A549 (cell line): ENCODE measurements around the gene EML4.

Experiments used
- BHLHE40 ChIP-seq: IDR thresholded peaks from 2 replicates; pipeline ENCODE4 v1.6.1; 2012; ENCODE audit warnings: low read depth, low read length, inconsistent platforms
- CEBPB ChIP-seq, 2 experiments: fragments of >200 bp in 1 of 2; sonication (Bioruptor Twin) in 1 of 2; formaldehyde crosslinking in 1 of 2; IDR thresholded peaks; 2 replicates each; pipeline ENCODE4 v1.6.1; 2012 to 2016
- CTCF ChIP-seq: fragments of >200 bp; sonication (Bioruptor Twin); formaldehyde crosslinking; IDR thresholded peaks from 3 replicates; pipeline ENCODE4 v1.5.1; 2016
- EP300 ChIP-seq, 2 experiments: fragments of >200 bp; sonication (Bioruptor Twin); formaldehyde crosslinking; IDR thresholded peaks; 2 replicates in 1 of 2; 3 replicates in 1 of 2; pipeline ENCODE4 v1.6.1; 2016 to 2017
- ESRRA ChIP-seq: fragments of 150-350 bp; IDR thresholded peaks from 2 replicates; pipeline ENCODE4 v1.6.1; 2014; ENCODE audit warnings: mild to moderate bottlenecking, low read length, borderline replicate concordance
- JUNB ChIP-seq: fragments of >200 bp; sonication (Bioruptor Twin); formaldehyde crosslinking; IDR thresholded peaks from 2 replicates; pipeline ENCODE4 v1.6.1; 2016
- NFE2L2 ChIP-seq: fragments of 150-350 bp; conservative IDR thresholded peaks from 2 replicates; pipeline ENCODE4 v1.6.1; 2014; ENCODE audit warnings: low read length
- PBX3 ChIP-seq: IDR thresholded peaks from 2 replicates; pipeline ENCODE4 v1.6.1; 2012
- POLR2A ChIP-seq: IDR thresholded peaks from 2 replicates; pipeline ENCODE4 v1.6.1; 2012; ENCODE audit warnings: mild to moderate bottlenecking, low read length
- RAD21 ChIP-seq, 2 experiments: fragments of >200 bp in 1 of 2; sonication (Bioruptor Twin) in 1 of 2; formaldehyde crosslinking in 1 of 2; IDR thresholded peaks in 1 of 2; conservative IDR thresholded peaks in 1 of 2; 2 replicates in 1 of 2; 3 replicates in 1 of 2; pipeline ENCODE4 v1.6.1; 2012 to 2018; ENCODE audit warnings: inconsistent platforms in 1 of 2
- REST ChIP-seq: fragments of 200-600 bp; sonication (generic); IDR thresholded peaks from 2 replicates; pipeline ENCODE4 v1.6.1; 2016; ENCODE audit warnings: antibody characterized with exemption, mild to moderate bottlenecking, moderate library complexity
- RFX5 ChIP-seq: fragments of 450-650 bp; IDR thresholded peaks from 2 replicates; pipeline ENCODE4 v1.7.1; 2014; ENCODE audit warnings: antibody characterized with exemption, mild to moderate bottlenecking, moderate library complexity
- ZNF302 ChIP-seq: fragments of 250-450 bp; sonication (Bioruptor Pico); IDR thresholded peaks from 2 replicates; pipeline ENCODE4 v1.9.0; 2021; ENCODE audit warnings: inconsistent platforms, mild to moderate bottlenecking, moderate library complexity

GRCh38 chr2:42132191-42132965, 36.8 kb upstream of the EML4 start:
- TF ChIP-seq JUNB (no peak), BHLHE40 (no peak), CTCF (no peak), RAD21 (conservative IDR thresholded peaks at IDR 0.05 in 1 of 2, IDR thresholded peaks at IDR 0.05 in 1 of 2) (no peak), EP300 (IDR thresholded peaks at IDR 0.05) (no peak), CEBPB (IDR thresholded peaks at IDR 0.05) (no peak; a peak in 2 of 4 replicates), REST (no peak), PBX3 (no peak), ZNF302 (CRISPR knock-in tag) (no peak), RFX5 (no peak), POLR2A (no peak), NFE2L2 (no peak), ESRRA (no peak)
